HCT116 (cell line): Measurements from ENCODE around the gene FRRS1. TPM values are rescaled to one million over a fixed set of nuclear protein-coding genes. Genes with fewer than 3 reads are reported as not detected.

ENCODE experiments used
- ATAC-seq: fragments of 200-7000 bp; cut with Tn5 transposase; 2 replicates; pipeline ENCODE4 v1.9.1; 2020; ENCODE audit warnings: mild to moderate bottlenecking, moderate library complexity
- BruUV-seq: library from RNA; stranded (reverse); fragments of 400-500 nt; replicated peaks from 2 replicates; lab custom pipeline; 2021; lab: Mats Ljungman, UMichigan
- CTCF ChIA-PET: fragments of 300-600 bp; sonication (Branson Sonifier 250); formaldehyde crosslinking; loops from one replicate; lab custom pipeline; 2021; ENCODE audit warnings: antibody characterized with exemption; lab: Charles Lee
- POLR2A ChIA-PET: fragments of 300-600, 350-600 bp; sonication (Branson Sonifier 250); formaldehyde crosslinking; loops from one replicate; lab custom pipeline; 2021; ENCODE audit warnings: antibody characterized with exemption; lab: Charles Lee
- RAD21 ChIA-PET, 2 experiments: fragments of 300-600 bp; sonication (Branson Sonifier 250); formaldehyde crosslinking; loops; one replicate each; lab custom pipeline; 2023; ENCODE audit warnings: low total read pairs in 2 of 2; ENCODE audit not compliant: uncharacterized antibody in 2 of 2, unreplicated experiment in 2 of 2, low non-redundant PET in 1 of 2; lab: Charles Lee
- DNase-seq: peaks from one replicate; pipeline ENCODE4 v3.0.0-alpha.2; 2010; ENCODE audit warnings: low read depth, low spot score
- H2AFZ ChIP-seq: fragments of 200-600 bp; shearing (Covaris generic), sonication (generic); 2 replicates; pipeline ENCODE4 v1.6.1; 2017; ENCODE audit warnings: low read depth, mixed run types, mixed read lengths, antibody characterized with exemption, low read length; ENCODE audit not compliant: poor library complexity, severe bottlenecking
- H3K27ac ChIP-seq: 2 replicates; pipeline ENCODE4 v1.5.1; 2012; ENCODE audit warnings: low read depth, low read length
- H3K27me3 ChIP-seq: fragments of 200-600 bp; sonication (generic); 2 replicates; pipeline ENCODE4 v1.6.1; 2016; ENCODE audit warnings: mixed run types, low read length, mixed read lengths; ENCODE audit not compliant: insufficient read depth
- H3K36me3 ChIP-seq, 2 experiments: fragments of 200-500 bp in 1 of 2; fragments of 200-600 bp in 1 of 2; sonication (Bioruptor generic) in 1 of 2; sonication (generic) in 1 of 2; 2 replicates each; pipeline versions ENCODE4 v1.5.1 to v1.6.1; 2014 to 2016; ENCODE audit warnings: low read length in 2 of 2, inconsistent platforms in 1 of 2, mixed read lengths in 1 of 2, mixed run types in 1 of 2; ENCODE audit not compliant: insufficient read depth in 2 of 2, control insufficient read depth in 1 of 2
- H3K4me1 ChIP-seq, 2 experiments: fragments of 200-600 bp in 1 of 2; sonication (generic) in 1 of 2; 2 replicates each; pipeline versions ENCODE4 v1.5.1 to v1.6.1; 2012 to 2017; ENCODE audit warnings: low read length in 2 of 2, inconsistent platforms in 1 of 2, mild to moderate bottlenecking in 1 of 2, mixed read lengths in 1 of 2, mixed run types in 1 of 2, moderate library complexity in 1 of 2; ENCODE audit not compliant: insufficient read depth in 2 of 2, control insufficient read depth in 1 of 2
- H3K4me2 ChIP-seq: fragments of 200-600 bp; sonication (generic); 2 replicates; pipeline ENCODE4 v1.6.1; 2017; ENCODE audit warnings: mixed run types, low read length, mixed read lengths
- H3K4me3 ChIP-seq, 2 experiments: fragments of 200-600 bp in 1 of 2; sonication (generic) in 1 of 2; replicated peaks in 1 of 2; 2 replicates each; pipeline ENCODE4 v1.5.1; 2011 to 2016; ENCODE audit warnings: low read length in 2 of 2, control low read depth in 1 of 2, low read depth in 1 of 2, mild to moderate bottlenecking in 1 of 2, mixed read lengths in 1 of 2, mixed run types in 1 of 2
- H3K79me2 ChIP-seq: fragments of 200-600 bp; sonication (generic); 2 replicates; pipeline ENCODE4 v1.6.1; 2017; ENCODE audit warnings: mild to moderate bottlenecking, mixed run types, low read length, moderate library complexity, mixed read lengths; ENCODE audit not compliant: insufficient read depth
- H3K9ac ChIP-seq: fragments of 200-600 bp; sonication (generic); 2 replicates; pipeline ENCODE4 v1.6.1; 2016; ENCODE audit warnings: low read length, mixed read lengths
- H3K9me2 ChIP-seq: fragments of 200-600 bp; sonication (generic), shearing (Covaris generic); 2 replicates; pipeline ENCODE4 v1.6.1; 2017; ENCODE audit warnings: mixed run types, mild to moderate bottlenecking, moderate library complexity; ENCODE audit not compliant: insufficient read depth
- H3K9me3 ChIP-seq, 2 experiments: fragments of 200-500 bp in 1 of 2; fragments of 200-600 bp in 1 of 2; sonication (Bioruptor generic) in 1 of 2; sonication (generic) in 1 of 2; 2 replicates each; pipeline ENCODE4 v1.6.1; 2014 to 2017; ENCODE audit warnings: low read length in 2 of 2, mixed read lengths in 2 of 2, inconsistent platforms in 1 of 2, low read depth in 1 of 2, mild to moderate bottlenecking in 1 of 2, mixed run types in 1 of 2, moderate library complexity in 1 of 2; ENCODE audit not compliant: control insufficient read depth in 1 of 2, insufficient read depth in 1 of 2
- H4K20me1 ChIP-seq: fragments of 200-600 bp; sonication (generic), shearing (Covaris generic); 2 replicates; pipeline ENCODE4 v1.6.1; 2017; ENCODE audit warnings: mixed run types, mild to moderate bottlenecking, moderate library complexity; ENCODE audit not compliant: insufficient read depth
- CBX3 ChIP-seq: IDR thresholded peaks from 2 replicates; pipeline ENCODE4 v1.6.1; 2012; ENCODE audit warnings: low read depth
- EGR1 ChIP-seq: IDR thresholded peaks from 2 replicates; pipeline ENCODE4 v1.6.1; 2012; ENCODE audit warnings: low read depth
- ELF1 ChIP-seq: IDR thresholded peaks from 2 replicates; pipeline ENCODE4 v1.6.1; 2012; ENCODE audit warnings: low read depth, borderline replicate concordance
- EZH2phosphoT487 ChIP-seq: fragments of 200-600 bp; IDR thresholded peaks from 2 replicates; pipeline ENCODE4 v1.6.1; 2018; ENCODE audit warnings: antibody characterized with exemption, borderline replicate concordance
- FOSL1 ChIP-seq: IDR thresholded peaks from 2 replicates; pipeline ENCODE4 v1.6.1; 2012; ENCODE audit warnings: low read depth
- JUND ChIP-seq: IDR thresholded peaks from 2 replicates; pipeline ENCODE4 v1.6.1; 2012
- POLR2A ChIP-seq: IDR thresholded peaks from 2 replicates; pipeline ENCODE4 v1.7.0; 2011; ENCODE audit warnings: borderline replicate concordance; ENCODE audit not compliant: insufficient read depth, insufficient read length; ENCODE audit errors: extremely low read depth
- SIN3A ChIP-seq: IDR thresholded peaks from 2 replicates; pipeline ENCODE4 v1.6.1; 2012; ENCODE audit warnings: low read depth
- SP1 ChIP-seq: IDR thresholded peaks from 2 replicates; pipeline ENCODE4 v1.6.1; 2012; ENCODE audit warnings: low read depth
- SRF ChIP-seq: IDR thresholded peaks from 2 replicates; pipeline ENCODE4 v1.6.1; 2012; ENCODE audit warnings: low read depth
- YY1 ChIP-seq: IDR thresholded peaks from 2 replicates; pipeline ENCODE4 v1.6.1; 2011; ENCODE audit warnings: low read length, low read depth, moderate library complexity, mild to moderate bottlenecking; ENCODE audit not compliant: insufficient replicate concordance; ENCODE audit errors: extremely low read depth
- ZFX ChIP-seq: fragments of 450-650 bp; IDR thresholded peaks from 2 replicates; pipeline ENCODE4 v1.6.1; 2017
- ZNF274 ChIP-seq: fragments of 200-500 bp; sonication (Bioruptor generic); IDR thresholded peaks from 2 replicates; pipeline ENCODE4 v1.6.1; 2014; ENCODE audit warnings: mild to moderate bottlenecking, low read depth, low read length, inconsistent platforms
- intact Hi-C: fragments of 100-400 bp; cut with micrococcal nuclease; formaldehyde crosslinking; loops from 2 replicates; pipeline ENCODE4 v1.10.0; 2022
- total RNA-seq: library from RNA; stranded (reverse); gene quantifications from one replicate; pipeline ENCODE4 v1.2.1, GENCODE V29; 2021; ENCODE audit not compliant: unreplicated experiment
- TF ChIP-seq, protein P1 (sequence below), 3 experiments: fragments of 200-600 bp in 1 of 3; sonication (generic) in 1 of 3; IDR thresholded peaks in 2 of 3; conservative IDR thresholded peaks in 1 of 3; 2 replicates each; pipeline ENCODE4 v1.5.1; 2012 to 2017; ENCODE audit warnings: low read depth in 2 of 3, low read length in 2 of 3, antibody characterized with exemption in 1 of 3, borderline replicate concordance in 1 of 3, control low read depth in 1 of 3, mild to moderate bottlenecking in 1 of 3, mixed read lengths in 1 of 3, mixed run types in 1 of 3, moderate library complexity in 1 of 3; ENCODE audit not compliant: insufficient read depth in 1 of 3
- TF ChIP-seq, protein P2 (sequence below): IDR thresholded peaks from 2 replicates; pipeline ENCODE4 v1.6.1; 2012
- TF ChIP-seq, protein P3 (sequence below): IDR thresholded peaks from 2 replicates; pipeline ENCODE4 v1.6.1; 2011; ENCODE audit warnings: mild to moderate bottlenecking, low read length, moderate library complexity; ENCODE audit not compliant: insufficient replicate concordance; ENCODE audit errors: extremely low read depth
- TF ChIP-seq, protein P4 (sequence below): IDR thresholded peaks from 2 replicates; pipeline ENCODE4 v1.6.1; 2012; ENCODE audit warnings: low read depth
- TF ChIP-seq, protein P5 (sequence below): IDR thresholded peaks from 2 replicates; pipeline ENCODE4 v1.6.1; 2012

The FRRS1 gene
- total RNA-seq, 1 experiment from 2014 or later, result 19.8 TPM

DNA sequence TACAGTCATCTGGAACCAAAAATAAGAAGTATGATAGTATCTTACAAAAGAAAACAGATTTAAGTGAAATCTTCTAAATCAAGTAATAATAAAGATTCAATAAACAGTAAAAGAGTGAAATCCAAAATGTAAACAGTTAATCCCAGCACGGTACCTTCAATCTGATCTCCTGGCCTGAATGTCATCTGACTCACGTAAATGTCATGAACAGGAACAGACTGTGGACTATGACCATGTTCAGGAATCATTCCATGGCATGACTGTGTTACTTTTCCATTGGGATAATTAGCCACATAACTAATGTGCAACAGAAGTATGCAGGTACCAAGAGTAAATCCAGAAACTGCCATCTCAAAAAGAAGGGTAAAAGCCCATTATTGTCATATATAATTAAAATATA lies 18.0 kb downstream of the FRRS1 start (continued):
- TF ChIP-seq, protein P1, sequence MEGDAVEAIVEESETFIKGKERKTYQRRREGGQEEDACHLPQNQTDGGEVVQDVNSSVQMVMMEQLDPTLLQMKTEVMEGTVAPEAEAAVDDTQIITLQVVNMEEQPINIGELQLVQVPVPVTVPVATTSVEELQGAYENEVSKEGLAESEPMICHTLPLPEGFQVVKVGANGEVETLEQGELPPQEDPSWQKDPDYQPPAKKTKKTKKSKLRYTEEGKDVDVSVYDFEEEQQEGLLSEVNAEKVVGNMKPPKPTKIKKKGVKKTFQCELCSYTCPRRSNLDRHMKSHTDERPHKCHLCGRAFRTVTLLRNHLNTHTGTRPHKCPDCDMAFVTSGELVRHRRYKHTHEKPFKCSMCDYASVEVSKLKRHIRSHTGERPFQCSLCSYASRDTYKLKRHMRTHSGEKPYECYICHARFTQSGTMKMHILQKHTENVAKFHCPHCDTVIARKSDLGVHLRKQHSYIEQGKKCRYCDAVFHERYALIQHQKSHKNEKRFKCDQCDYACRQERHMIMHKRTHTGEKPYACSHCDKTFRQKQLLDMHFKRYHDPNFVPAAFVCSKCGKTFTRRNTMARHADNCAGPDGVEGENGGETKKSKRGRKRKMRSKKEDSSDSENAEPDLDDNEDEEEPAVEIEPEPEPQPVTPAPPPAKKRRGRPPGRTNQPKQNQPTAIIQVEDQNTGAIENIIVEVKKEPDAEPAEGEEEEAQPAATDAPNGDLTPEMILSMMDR (IDR thresholded peaks at IDR 0.05 in 2 of 3, conservative IDR thresholded peaks at IDR 0.05 in 1 of 3; ENCODE audit: borderline replicate concordance in 1 of 3, insufficient read depth in 1 of 3, low read depth in 2 of 3, low read length in 2 of 3), result no peak
- no peak for TF ChIP-seq EZH2phosphoT487
- no peak for TF ChIP-seq ELF1
- TF ChIP-seq, protein P2, sequence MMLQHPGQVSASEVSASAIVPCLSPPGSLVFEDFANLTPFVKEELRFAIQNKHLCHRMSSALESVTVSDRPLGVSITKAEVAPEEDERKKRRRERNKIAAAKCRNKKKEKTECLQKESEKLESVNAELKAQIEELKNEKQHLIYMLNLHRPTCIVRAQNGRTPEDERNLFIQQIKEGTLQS, result no peak
- TF ChIP-seq CBX3, result no peak
- 0 out of 2 replicates have a peak, but pooled peaks have one; percentile 32 for TF ChIP-seq JUND
- TF ChIP-seq EGR1, result no peak
- no peak for TF ChIP-seq SIN3A
- TF ChIP-seq YY1, result no peak
- peak; percentile 45; the same call in 1 of the 2 replicates for TF ChIP-seq FOSL1
- no peak for TF ChIP-seq ZNF274
- no peak for TF ChIP-seq ZFX
- TF ChIP-seq, all 23 proteins: peak for 4

DNA sequence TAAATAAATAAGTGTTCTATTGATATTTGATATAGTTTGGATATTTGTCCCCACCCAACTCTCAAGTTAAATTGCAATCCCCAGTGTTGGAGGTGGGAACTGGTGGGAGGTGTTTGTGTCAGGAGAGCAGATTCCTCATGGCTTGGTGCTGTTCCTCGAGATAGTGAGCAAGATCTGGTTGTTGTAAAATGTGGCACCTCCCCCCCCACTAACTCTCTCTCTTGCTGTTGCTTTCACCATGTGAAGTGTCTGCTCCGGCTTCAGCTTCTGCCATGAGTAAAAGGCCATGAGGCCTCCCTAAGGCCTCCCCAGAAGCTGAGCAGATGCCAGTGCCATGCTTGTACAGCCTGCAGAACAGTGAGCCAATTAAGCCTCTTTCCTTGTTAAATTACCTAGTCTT lies 20.8 kb downstream of the FRRS1 start:
- Histone ChIP-seq H3K4me2 (no peak overlapping the region), H3K27ac (no peak overlapping the region), H2AFZ (no peak overlapping the region), H3K27me3 (no peaks in the 10 kb centered on the region), H3K4me3 (no peak overlapping the region), H3K4me1 (peaks cover 0 to 22% of the 10 kb centered on the region in 2 experiments; a peak in 2 of 4 replicates), H3K79me2 (peaks cover 13% of the 10 kb centered on the region; the same call in 1 of the 2 replicates), H4K20me1 (no peaks in the 10 kb centered on the region), H3K9me3 (no peaks in the 10 kb centered on the region), H3K9me2 (no peaks in the 10 kb centered on the region), H3K9ac (no peak overlapping the region), H3K36me3 (no peaks in the 10 kb centered on the region; a peak in 1 of 4 replicates)
- DNase-seq (no peak), ATAC-seq (no peak)
- ChIA-PET CTCF (no interaction called here), RAD21 (no interaction called here), POLR2A (no interaction called here)
- no TSS peak for BruUV-seq
- intact Hi-C loops, result no loop called here
- TF ChIP-seq EGR1, result no peak
- TF ChIP-seq YY1, result no peak
- TF ChIP-seq, protein P3, sequence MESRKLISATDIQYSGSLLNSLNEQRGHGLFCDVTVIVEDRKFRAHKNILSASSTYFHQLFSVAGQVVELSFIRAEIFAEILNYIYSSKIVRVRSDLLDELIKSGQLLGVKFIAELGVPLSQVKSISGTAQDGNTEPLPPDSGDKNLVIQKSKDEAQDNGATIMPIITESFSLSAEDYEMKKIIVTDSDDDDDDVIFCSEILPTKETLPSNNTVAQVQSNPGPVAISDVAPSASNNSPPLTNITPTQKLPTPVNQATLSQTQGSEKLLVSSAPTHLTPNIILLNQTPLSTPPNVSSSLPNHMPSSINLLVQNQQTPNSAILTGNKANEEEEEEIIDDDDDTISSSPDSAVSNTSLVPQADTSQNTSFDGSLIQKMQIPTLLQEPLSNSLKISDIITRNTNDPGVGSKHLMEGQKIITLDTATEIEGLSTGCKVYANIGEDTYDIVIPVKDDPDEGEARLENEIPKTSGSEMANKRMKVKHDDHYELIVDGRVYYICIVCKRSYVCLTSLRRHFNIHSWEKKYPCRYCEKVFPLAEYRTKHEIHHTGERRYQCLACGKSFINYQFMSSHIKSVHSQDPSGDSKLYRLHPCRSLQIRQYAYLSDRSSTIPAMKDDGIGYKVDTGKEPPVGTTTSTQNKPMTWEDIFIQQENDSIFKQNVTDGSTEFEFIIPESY, result no peak
- TF ChIP-seq CBX3, result no peak
- TF ChIP-seq, protein P4, sequence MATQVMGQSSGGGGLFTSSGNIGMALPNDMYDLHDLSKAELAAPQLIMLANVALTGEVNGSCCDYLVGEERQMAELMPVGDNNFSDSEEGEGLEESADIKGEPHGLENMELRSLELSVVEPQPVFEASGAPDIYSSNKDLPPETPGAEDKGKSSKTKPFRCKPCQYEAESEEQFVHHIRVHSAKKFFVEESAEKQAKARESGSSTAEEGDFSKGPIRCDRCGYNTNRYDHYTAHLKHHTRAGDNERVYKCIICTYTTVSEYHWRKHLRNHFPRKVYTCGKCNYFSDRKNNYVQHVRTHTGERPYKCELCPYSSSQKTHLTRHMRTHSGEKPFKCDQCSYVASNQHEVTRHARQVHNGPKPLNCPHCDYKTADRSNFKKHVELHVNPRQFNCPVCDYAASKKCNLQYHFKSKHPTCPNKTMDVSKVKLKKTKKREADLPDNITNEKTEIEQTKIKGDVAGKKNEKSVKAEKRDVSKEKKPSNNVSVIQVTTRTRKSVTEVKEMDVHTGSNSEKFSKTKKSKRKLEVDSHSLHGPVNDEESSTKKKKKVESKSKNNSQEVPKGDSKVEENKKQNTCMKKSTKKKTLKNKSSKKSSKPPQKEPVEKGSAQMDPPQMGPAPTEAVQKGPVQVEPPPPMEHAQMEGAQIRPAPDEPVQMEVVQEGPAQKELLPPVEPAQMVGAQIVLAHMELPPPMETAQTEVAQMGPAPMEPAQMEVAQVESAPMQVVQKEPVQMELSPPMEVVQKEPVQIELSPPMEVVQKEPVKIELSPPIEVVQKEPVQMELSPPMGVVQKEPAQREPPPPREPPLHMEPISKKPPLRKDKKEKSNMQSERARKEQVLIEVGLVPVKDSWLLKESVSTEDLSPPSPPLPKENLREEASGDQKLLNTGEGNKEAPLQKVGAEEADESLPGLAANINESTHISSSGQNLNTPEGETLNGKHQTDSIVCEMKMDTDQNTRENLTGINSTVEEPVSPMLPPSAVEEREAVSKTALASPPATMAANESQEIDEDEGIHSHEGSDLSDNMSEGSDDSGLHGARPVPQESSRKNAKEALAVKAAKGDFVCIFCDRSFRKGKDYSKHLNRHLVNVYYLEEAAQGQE, result no peak
- TF ChIP-seq SRF, result no peak
- TF ChIP-seq, protein P2, result no peak
- TF ChIP-seq ELF1, result no peak
- no peak for TF ChIP-seq SP1
- no peak for TF ChIP-seq POLR2A
- no peak for TF ChIP-seq JUND
- TF ChIP-seq, protein P5, sequence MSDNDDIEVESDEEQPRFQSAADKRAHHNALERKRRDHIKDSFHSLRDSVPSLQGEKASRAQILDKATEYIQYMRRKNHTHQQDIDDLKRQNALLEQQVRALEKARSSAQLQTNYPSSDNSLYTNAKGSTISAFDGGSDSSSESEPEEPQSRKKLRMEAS, result no peak
